A673 (cell line): Measurements from ENCODE around the gene PRRG3.

Source experiments
- CTCF ChIP-seq: fragments of 300-800, 200-600 bp; sonication (generic); conservative IDR thresholded peaks from 2 replicates; pipeline ENCODE4 v1.5.1; 2017; ENCODE audit warnings: low read depth, mild to moderate bottlenecking, antibody characterized with exemption, low read length, moderate library complexity, mixed read lengths
- EZH2 ChIP-seq: fragments of 200-600 bp; sonication (generic); IDR thresholded peaks from 2 replicates; pipeline ENCODE4 v1.6.1; 2017; ENCODE audit warnings: borderline replicate concordance, low read depth, mild to moderate bottlenecking, mixed read lengths, antibody characterized with exemption, low read length; ENCODE audit not compliant: poor library complexity, severe bottlenecking

DNA sequence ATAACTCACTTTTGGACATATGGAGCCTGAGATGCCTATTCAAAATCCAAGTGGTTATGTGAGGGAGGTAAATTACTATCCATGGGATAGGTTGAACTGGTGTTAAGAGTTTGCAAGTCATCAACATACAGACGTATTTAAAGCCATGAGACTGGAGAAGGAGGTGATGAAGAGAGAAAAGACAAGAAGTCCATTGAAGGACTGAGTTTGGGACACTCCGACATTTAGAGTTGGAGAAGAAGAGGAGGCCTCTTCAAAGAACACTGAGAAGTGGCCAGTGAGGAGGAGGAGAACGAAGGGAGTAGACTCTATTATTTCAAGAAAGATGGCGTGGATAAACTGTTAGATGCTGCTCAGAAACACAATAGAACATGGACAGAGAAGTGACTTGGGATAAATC is 39.2 kb downstream of the PRRG3 start, which contains the start of gene CNGA2:
- TF ChIP-seq CTCF (no peak), EZH2 (no peak)
